GM19035 (cell line): ENCODE results near the gene SLC48A1.

Source experiments
- ATAC-seq: cut with Tn5 transposase; IDR thresholded peaks from one replicate; pipeline ENCODE4 v1.9.1; 2021; ENCODE audit not compliant: unreplicated experiment

The SLC48A1 gene

DNA sequence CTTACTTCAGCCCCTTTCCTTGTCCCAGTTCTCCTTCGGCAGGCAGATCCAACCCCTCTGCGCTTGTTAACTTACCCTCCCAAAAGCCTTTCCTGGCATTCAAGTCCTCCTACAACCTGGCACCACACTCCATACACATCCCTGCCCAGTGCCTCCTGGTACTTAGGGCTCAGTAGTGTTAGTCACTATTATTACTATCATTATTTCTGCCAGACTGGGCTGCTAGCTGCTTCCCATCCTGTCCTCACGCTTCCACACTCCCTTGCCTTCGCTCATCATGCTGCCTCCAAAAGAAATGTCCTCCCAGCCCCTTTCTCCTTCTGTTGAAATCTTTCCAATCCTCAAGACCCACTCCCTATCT, 48.3 kb downstream of the SLC48A1 start:
- ATAC-seq = no peak

DNA sequence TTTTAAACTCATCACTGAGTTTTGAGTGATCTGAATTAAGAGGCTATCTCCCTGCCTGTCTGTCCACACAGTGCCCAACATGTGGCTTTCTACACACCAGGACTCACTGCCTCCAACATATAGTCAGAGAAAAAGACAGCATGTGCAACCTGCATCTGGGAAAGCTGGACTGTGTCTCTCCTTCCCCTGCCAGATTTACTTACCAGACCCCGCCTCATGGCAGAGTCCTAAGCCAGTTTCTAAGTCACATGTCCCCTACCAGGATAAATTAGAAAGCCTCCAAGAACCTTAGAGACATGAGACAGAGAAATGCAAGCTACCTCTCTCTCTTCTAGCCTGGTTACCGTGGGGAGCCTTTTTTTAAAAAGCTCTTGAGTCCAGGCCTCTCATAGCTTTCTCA, 49.4 kb downstream of the SLC48A1 start:
- no peak for ATAC-seq

DNA sequence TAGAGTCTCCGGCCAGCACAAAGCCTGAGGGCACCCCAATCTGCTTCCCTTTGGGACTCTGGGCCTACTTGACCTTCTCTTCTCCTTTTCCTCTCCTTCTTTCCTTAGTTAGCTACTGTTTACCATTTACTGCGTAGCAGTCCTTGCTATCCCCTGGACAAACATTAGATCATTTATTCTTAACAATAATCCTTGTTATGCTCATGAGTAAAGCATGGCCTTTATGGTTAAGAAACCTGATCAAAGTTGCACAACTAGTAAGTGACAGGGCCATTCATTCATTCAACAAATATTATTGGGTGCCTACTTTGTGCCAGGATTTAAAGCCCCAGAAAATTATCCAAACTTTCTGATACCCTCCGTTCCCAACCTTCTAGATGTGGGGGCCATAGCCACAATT, 49.8 kb downstream of the SLC48A1 start:
- no peak for ATAC-seq

DNA sequence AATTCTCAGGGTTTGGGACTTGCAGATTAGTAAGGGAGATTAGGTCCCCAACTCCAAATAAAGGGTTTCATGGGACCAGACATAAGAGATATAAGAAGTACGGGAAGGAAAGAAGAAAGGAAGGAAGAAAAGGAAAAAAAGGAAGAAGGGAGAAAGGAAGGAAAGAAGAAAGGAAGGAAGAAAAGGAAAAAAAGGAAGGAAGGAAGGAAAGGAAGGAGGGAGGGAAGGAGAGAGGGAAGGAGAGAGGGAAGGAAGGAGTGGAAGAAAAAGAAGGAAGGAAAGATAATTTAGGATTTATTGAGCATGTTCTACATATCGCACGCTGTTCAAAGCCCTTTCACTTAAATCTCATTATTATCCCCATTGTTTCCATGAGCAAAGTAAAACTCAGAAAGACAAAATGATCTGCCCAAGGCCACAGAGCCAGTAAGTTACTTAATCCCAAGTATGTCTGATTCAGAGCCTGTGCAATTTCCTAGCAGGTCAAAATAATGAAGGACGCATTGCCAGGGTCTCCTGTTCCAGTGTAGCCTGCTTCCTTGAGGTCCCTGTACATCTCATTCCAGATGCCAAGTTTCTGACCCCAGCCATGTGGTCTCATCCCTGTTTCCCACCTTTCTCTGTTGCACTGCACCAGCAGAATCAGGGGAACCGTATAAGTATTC, 50.5 kb downstream of the SLC48A1 start:
- ATAC-seq = no peak

DNA sequence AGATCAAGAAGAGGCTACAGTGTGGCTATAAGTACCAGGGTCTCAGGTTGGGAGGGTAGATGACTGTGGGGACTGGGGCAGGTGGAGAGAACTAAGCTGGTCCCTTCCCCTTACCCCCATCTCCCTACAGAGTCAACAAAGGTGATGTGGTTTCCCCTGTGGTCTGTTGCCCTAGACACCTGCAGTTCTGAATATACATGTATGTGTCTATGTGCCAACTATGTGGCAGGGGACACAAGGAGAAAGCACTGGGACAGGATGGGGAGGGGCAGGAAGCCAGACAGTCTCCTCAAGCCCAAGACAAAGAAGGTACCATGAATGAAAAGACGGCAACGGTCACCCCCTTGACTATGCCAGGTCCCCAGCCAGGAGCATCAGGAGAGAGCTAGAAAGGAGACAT, 51.2 kb downstream of the SLC48A1 start:
- no peak for ATAC-seq

DNA sequence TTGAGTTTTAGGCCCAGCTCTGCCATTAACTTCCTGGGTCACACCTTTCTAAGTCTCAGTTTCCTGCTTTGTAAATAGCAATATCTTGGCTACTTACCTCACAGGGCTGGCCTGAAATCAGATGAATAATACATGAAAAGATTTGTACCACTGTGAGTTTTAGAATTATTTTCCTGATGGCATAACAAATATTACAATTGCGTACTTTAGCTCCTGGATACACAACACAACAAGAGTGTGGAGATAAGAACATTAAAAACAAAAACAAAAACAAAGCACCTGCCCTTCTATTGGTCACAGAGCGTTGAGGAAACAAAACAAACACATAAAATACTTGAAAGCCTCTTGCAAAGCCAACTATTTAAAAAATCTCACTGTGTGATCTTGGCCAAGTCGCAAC, 51.6 kb downstream of the SLC48A1 start:
- no peak for ATAC-seq

DNA sequence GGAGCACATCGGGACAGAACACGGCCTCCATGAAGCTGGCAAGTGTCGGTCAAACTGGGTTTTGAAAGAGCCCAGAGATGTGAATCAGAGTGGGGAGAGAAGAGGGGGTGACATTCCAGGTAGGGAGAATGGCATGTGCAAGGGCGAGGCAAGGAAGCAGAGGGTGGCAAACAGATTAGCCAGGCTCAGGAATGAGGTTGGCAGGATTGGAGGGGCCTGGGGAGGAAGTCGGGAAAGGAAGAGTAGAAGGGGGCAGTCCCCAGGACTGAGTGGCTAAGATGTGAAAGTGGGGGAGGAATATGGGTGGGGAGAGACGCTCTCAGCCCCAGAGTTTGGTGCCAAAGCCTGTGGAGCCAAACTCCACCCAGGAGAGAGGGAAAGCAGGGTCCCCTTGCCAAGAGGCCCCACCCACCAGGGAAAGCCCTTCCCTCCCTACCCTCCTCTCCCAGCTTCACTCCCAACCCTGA, 52.2 kb downstream of the SLC48A1 start:
- ATAC-seq = no peak

DNA sequence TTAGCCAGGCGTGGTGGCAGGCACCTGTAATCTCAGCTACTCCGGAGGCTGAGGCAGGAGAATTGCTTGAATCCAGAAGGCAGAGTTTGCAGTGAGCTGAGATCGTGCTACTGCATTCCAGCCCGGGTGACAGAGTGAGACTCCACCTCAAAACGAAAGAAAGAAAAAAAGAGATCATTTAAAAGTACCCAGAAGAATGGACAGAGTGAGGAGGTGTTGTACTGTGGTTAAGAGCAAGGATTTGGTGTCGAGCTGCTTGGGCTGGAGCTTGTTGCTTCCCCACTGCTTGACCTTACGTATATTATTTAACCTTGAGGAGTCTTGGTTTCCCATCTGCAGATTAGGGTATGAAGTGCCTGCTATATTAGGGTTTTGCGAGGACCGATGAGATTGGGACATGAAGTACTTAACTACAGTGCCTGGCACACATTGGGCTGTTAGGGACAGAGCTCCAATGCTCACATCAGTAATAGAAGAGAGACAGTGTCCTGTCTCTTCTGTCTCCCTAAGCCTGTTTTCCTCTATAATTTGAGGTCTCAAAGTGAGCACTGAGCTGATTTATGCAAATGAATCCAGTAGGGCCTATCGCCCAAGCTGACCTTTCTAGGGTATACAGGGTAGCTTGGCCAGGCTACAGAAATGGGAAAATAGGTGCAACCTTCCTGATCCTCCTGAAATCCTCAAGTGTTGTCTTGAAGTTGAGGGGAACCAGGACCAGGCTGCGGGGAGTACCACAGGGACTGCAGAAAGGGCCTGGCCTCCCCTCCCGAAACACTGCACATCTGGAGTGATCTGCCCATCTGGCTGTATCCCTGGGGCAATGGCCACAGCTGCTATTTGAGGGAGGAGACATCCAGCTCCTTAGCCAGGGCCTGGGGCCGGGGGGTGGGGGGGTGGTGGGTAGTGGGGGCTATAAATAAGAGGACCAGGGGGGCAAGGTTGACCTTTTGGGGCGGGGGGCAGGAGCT, 55.3 kb downstream of the SLC48A1 start:
- no peak for ATAC-seq

DNA sequence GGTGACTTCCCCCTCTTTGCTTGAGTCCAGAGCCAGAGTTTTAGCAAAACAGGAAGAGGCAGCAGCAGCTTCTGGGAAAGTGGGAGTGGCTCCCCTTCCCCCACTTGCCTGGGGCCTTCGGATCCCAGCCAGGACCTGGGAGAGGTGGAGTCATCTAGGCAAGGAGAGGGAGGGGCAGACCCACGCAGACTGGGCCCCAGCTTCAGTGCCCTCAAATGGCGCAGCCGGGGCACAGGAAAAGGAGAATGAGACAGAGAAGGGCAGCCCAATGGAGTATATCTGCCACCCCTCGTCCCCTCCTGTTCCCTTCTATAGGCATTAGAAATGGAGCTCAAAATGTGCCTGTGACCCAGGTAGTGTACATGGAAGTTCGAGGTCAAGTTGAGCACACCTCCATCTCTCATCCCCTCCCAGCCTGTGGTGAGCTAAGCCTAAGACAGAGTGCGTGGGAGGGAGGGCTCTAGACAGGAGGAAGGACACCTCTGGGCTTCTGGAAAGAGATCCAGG, 56.0 kb downstream of the SLC48A1 start:
- ATAC-seq = no peak

DNA sequence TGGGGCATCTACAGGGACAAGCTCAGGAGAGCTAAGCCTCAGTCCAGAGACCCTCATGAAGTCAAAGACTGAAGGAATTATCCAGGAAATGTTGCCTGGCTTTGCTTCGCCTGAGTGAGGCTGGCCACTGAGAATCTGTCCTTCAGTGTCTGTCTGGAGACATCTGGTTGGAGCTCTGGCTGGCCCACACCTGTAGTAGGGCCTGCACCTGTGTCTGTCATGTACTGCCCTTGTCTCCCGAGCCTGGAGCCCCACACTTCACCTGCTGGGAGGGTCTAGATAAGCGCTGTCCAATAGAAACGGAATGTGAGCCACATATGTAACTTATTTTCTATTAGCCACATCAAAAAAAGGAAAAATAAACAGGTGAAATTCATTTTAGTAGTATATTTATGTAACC, 56.5 kb downstream of the SLC48A1 start:
- ATAC-seq = no peak
